ENCODE data around the gene WDR41. TPM values are rescaled to one million over a fixed set of nuclear protein-coding genes. Genes with fewer than 3 reads are reported as not detected.

WDR41 gene
- total RNA-seq, 1 experiment from 2014 or later, result 23.3 TPM

DNA sequence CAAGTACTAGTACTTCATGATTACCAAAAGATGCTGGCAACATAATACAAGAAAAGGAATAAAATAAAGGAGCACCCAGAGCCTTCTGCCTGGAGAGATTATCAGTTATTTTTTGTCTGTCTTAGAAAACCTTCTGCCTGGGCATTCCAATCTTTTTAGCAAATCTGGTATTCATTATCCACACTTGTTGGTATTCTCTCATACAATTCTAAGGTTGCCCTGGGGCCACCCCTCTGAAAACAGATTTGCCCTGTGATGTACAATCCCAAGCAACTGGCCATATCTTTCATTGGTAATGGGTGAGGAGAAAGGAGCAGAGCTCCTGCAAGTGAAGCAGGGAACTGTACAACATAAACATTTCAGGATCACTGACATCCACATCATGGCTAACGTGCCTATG lies 47.8 kb downstream of the WDR41 start:
- no peak for DNase-seq (ENCODE audit: low spot score)

DNA sequence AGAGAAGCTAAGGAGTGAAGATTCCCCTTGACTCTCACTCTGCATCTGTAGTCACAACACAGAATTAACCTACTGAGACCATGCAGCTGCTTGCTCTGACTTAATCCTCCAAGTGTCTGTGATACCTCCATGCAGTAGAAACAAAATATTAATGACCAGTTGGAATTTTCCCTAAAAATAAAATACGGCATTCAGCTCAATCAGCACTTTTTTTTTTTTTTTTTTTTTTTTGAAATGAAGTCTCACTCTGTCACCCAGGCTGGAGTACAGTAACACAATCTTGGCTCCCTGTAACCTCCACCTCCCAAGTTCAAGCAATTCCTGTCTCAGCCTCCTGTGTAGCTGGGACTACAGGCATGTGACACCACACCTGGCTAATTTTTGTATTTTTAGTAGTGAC lies 48.4 kb downstream of the WDR41 start:
- no peak for DNase-seq (ENCODE audit: low spot score)

DNA sequence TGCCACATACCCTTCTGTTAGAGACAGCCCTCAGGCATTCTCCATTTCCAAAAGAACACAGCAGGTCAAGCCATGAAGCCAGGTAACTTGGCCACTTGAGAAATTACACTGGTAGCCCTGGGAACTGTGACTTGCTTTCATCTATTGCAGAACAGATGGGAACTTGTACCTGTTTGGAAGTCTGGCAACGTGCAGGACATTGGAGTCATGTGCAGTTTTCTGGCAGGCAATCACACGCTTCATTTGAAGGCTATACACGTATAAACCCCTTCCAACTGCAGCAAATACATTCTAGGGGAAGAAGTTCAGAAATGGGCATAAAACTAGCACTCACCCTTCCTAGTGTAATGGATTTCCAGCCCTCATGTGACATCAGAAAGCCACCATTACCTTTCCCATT lies 54.0 kb downstream of the WDR41 start:
- no peak for DNase-seq (ENCODE audit: low spot score)

DNA sequence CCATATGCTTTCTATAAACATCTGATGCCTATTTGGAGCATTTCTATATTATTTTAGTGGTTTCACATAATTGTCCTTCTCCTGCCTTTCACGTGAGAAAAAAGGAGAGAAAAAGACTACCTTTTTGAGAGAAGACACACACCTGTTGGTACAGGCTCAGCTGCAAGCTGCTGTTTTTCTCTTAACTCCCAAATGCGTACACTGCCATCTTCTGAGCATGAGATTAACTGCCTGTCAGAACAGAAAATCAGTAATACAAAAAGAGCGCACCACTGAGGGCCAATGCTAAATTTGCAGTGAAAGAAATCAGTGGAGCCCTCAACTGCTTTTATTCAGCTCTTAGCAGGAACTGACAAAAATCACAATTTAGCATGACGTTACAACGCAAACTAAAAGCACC lies 54.9 kb downstream of the WDR41 start:
- peak; percentile 7 for DNase-seq (ENCODE audit: low spot score)

DNA sequence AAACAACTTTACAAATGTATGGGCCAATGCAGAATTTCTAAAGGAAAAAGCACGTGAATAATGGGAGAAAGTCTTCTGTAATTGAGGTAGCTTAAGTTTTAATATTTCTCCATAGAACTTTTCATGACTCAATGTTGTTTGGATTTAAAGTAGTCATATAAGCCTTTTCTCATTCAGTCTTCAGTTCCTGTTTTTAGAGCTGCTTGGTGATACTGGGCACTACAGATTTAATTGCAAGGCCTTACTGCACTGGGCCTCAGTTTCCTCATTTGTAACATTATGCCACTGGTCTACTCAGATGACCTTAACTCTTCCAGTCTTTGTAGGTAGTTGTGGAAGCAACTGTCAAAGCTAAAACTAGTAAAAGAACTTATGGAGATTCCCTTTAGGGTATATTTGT lies 60.4 kb downstream of the WDR41 start:
- DNase-seq (ENCODE audit: low spot score), result no peak

DNA sequence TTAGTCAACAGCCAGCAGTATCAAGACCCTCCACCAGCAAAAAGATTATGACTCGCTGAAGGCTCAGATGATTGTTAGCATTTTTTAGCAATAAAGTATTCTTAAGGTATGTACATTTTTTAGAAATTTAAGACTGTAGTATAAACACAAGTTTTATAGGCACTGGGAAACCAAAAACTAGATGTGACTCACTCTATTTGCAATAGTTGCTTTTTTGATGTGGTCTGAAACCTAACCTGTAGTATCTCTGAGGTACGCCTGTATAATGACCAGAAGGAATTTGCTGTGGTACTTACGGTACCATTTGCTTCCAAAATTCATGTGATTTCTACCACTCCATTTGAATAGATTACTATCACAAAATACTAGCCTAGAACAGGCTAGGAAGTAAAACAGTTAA lies 60.8 kb downstream of the WDR41 start:
- DNase-seq (ENCODE audit: low spot score), result no peak

DNA sequence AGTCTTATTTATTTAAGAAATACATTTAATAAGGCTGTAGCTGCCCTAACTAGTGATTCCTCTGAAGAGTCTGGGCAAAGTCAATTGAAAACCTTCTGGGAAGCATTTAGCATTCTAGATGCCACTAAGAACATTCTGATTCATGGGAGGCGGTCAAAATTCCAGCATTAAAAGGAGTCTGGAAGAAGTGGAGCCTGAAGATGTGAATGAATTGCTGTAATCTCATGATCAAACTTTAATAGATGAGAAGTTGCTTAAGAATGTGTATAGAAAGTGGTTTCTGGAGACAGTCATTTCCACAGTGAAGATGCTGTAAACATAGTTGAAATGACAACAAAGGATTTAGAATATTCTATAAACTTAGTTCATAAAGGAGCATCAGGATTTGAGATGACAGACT lies 61.4 kb downstream of the WDR41 start:
- no peak for DNase-seq (ENCODE audit: low spot score)

DNA sequence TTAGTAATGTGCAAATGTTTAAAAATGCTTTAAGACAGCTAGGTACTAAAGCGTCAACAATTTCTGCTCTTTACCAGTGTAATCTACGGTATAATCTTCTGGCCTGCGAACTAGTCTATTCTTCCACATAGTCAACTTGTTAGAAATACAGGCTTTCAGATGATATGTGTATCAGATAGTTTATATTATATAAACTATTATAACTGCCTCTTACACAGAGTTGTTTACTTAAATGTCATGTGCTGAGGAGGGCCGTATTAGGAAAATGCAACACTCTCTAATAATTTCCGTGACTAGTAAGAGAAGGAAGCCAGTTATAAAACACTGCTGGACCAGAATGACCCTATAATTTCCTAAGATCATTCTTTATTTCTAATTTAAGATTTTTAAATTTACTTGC lies 63.6 kb downstream of the WDR41 start:
- DNase-seq (ENCODE audit: low spot score), result no peak

DNA sequence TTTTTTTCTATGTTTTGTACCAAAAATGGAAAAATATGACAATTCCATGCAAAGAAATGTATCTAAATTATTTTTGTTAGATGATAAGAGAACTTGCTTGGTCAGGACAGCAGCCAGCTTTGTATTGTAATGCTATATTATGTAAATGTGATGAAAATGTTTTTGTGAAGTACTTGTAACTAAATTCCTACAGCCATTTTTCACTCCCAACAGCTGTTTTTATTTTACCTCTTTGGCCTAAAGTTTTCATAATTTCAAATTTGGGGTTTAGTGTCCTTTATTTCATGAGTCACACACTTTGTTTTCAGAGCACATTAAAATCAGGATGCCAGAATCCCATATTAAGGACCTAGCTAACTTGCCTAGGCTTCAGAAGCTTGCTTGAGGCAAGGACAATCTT lies 64.1 kb downstream of the WDR41 start:
- DNase-seq (ENCODE audit: low spot score), result no peak

DNA sequence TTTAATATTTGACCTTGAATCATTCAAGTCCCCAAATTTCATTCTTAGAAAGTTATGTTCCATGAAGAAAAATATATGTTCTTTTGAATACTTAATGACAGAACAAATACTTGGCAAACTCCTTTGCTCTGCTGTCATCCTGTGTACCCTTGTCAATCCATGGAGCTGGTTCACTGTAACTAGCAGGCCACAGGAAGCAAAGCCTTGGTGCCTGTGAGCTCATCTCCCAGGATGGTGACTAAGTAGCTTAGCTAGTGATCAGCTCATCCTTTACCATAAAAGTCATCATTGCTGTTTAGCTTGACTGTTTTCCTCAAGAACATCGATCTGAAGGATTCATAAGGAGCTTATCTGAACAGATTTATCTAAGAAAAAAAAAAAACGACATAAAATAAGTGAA lies 65.4 kb downstream of the WDR41 start:
- DNase-seq (ENCODE audit: low spot score), result no peak

DNA sequence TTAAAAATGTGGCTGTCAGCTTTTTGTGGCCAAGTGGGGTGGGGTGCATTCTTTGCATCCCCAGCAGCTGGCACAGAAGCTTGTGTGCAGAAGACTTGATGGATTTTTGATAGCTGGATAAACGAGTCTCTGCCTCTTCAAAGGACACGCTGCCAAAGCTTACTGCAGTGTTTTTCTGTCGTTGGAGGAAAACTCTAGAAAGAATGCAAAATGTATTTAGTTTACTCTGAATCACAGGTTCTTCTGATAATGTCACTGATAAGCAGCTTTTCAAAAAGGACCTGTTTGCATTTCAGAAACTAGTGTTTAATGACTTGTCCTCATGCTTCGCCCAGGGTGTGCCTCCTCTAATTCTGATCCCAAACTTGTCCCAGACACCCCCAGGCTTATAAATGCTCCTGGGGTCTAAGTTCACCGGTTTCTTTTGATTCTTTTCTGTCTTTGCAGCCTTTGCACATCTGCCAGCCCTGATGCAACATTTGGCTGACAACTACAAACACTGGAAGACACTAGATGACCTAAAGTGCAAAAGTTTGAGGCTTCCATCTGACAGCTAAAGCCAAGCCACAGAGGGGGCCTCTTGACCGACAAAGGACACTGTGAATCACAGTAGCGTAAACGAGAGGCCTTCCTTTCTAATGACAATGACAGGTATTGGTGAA lies 66.0 kb downstream of the WDR41 start:
- peak; percentile 5 for DNase-seq (ENCODE audit: low spot score)

DNA sequence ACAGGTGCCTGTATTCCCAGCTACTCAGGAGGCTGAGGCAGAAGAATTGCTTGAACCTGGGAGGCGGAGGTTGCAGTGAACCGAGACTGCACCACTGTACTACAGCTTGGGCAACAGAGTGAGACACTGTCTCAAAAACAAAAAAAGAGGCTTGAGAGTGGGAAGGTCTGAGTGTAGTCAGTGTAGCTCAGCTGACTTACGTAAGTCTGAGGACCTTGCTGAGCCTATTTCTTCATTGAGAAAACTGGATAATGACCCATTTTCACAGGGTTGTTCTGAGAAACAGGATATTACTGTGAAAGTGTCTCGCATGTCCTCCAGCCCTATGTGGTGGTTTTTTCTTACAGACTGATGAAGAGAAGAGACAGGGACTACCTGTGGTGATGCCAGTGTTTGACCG lies 66.7 kb downstream of the WDR41 start:
- DNase-seq (ENCODE audit: low spot score), result no peak

DNA sequence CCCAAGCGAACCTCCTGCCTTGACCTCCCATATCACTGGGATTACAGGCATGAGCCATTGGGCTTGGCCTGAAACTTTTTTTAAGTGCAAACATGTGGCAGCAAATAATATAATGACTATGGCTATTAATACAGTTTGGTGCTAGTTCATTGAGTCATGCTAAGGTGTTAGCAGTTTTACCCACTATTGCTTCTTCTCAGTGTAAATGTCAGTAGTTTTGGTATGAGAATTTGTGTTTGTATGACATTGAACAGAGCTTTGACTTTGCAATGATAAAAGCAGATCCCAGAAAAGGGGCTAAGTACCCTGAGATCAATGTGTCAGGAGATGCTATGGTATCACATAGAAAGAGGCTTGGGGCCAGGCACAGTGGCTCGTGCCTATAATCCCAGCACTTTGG lies 67.2 kb downstream of the WDR41 start:
- DNase-seq (ENCODE audit: low spot score), result no peak

DNA sequence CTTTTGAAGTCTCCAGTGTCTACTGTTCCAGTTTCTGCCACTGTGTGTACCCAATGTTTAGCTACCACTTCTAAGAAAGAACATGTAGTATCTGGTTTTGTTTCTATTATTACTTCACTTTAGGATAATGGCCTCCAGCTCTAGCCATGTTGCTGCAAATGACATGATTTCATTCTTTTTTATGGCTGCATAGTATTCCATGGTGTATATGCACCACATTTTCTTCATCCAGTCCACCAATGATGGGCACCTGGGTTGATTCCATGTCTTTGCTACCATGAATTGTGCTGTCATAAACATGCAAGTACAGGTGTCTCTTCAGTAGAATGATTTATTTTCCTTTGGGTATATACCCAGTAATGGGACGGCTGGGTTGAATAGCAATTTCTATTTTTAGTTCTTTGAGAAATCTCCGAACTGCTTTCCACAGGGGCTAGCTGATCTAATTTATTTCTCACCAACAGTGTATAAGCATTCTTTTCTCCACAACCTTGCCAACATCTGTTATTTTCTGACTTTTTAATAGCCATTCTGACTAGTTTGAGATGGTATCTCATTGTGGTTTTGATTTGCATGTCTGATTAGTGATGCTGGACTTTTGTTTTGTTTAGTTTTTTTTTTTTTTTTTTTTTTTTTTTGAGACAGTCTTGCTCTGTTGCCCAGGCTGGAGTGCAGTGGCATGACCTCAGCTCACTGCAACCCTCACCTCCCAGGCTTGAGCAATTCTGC lies 68.9 kb downstream of the WDR41 start:
- DNase-seq (ENCODE audit: low spot score), result no peak

DNA sequence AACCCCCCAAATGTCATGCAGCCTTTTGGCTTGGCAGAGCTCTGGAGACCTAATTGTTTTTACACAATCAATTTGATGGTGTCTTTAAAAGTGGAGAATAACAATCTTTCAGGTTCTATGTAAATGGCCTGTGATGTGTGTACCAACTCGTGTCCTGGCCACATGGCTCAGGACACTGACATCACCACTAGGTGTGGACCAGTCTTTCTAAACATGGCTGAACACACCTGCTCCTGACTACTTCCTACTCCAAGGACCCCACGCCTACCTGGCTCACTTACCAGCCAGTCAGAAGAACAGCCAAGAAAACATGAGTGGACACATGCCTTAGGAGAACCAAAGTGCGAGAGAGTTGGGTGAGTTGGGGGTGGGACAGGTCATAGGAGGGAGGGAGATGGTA lies 71.2 kb downstream of the WDR41 start:
- no peak for DNase-seq (ENCODE audit: low spot score)

DNA sequence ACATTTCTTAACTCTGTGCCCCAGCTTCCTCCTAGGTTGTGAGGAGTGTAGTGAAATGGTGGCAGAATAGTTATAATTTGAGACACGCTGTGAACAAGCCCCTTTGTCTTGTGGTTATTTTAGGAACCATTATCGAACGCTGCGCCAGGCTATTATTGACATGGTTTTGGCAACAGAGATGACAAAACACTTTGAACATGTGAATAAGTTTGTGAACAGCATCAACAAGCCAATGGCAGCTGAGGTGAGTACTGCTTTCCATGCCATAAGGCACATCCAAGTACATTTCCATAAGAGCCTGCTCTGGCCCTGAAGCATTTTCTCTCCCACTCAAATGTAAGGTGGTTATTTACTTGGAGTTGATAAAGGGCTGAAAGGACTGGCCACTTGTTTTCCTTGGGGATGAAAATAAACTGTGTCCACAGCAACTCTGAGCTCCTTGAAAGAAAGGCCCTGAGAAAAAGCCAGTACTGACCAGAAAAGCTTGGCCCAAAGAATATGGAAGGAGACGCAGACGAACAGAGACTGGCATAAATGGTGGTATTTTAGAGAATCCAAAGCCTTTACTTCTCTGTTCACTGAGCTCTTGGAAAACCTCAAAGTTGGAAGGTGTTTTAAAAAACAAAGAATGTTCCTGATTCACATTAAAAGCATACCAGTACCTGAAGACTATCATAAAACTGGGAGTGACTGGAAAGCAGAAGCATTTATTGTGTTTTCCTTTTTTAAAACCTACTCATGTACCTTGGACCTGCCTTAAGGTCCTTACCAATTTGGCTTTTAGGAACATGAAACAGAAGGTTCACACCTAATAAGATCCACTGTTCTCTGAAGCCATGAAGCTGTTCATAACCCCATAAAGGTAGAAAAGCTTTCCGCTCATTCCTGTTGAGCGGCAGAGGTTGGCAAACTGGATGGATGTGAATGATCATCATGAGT lies 72.2 kb downstream of the WDR41 start:
- DNase-seq (ENCODE audit: low spot score), result no peak

DNA sequence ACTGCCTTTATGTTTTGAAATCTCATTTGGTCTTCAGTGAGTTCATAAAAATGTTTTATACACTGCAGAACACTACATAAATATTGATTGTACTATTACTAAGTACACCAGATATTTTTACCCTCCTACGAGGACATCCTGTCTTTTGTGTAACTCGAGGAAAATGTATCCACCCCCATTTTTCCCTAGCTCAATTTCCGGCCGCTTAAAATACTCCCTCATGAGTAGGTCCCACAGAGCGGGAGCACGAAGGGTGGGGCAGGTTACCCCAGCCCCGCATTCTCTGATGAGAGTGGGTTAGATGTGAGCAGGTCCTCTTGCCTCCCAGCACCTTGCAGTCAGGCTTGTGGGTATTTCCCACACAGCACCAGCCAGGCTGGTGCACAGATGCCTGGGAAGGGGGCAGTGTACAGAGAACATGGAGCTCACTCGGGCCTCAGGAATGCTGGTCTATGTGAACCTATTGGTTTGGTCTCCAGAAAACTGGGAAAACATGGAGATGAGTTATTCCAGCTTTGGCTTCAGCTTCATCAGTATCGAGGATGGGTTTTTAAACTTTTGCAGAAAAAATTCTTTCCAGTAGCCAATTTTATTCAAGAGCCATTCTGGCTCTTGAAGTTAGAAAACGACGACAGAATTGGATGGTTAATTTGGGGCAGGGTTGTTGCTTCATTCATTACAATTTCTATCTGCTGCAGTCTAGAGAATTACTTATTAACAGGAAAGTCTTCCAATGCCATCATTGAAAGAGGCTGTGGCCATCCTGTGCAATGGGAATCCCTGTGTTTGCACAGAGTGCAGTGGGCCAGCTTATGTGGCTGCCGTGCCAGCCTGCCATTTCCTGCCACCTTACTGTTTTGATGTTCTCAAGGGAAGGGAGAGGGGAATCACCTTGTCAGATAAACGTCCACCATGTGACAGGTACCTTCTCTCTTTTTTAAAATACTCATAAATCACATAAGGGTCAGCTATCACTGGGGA lies 73.2 kb downstream of the WDR41 start:
- DNase-seq (ENCODE audit: low spot score), result no peak

DNA sequence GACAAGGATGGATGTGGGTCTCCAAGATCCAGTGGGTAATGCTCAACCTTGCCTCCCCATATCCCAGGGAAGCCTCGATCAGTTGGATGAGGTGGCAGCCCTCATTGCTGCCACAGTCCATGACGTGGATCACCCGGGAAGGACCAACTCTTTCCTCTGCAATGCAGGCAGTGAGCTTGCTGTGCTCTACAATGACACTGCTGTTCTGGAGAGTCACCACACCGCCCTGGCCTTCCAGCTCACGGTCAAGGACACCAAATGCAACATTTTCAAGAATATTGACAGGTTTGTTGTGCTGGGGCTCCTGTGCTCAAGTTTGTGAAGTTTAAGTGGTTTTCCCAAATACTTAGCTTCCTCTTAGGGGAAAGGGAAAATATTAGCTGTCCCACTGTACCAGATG lies 74.0 kb downstream of the WDR41 start:
- DNase-seq (ENCODE audit: low spot score), result no peak

DNA sequence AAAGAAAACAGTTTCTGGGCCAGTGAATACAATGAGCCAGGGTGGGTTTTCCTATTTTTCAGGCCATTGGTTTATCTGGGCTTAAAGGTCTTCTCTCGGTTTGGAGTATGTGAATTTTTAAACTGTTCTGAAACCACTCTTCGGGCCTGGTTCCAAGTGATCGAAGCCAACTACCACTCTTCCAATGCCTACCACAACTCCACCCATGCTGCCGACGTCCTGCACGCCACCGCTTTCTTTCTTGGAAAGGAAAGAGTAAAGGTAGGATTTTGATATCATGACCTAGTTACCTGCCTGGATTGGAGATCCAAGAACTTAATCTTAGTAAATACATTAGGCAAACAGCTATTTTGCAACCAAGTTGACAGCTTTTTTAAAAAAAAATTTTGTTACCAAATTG lies 79.1 kb downstream of the WDR41 start:
- DNase-seq (ENCODE audit: low spot score), result no peak

DNA sequence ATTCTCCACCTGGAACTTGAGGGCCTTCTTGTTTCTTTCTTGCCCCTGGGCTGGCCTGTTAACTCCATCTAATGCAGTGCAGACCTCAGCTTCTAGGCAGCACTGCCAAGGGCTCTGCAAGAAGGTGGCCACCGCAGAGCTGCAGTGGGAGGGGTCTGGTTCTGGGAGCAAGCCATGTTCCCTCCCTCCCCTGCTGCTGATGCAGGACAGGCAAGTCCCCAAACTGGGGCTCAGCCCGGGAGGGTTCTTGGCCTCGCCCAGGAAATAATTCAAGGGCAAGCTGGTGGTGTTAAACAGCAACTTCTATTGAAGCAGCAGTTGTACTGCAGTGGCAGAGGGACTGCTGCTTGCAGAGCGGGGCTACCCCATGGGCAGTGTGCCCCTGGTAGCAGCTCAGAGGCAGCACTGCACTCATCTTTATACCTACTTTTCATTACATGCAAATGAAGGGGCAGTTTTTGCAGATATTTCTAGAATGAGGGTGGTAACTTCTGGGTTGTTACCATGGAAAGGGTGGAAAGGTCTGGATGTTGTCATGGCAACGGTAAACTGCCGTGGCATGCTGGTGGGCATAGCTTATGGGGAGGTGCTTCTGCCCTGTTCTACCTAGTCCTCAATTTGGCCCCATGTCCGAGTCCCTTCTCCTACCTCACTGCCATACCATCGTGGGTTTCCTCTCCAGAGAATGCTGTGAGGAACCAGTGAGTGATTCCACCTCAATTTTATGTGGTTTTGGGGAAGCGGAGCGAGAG lies 82.1 kb downstream of the WDR41 start:
- DNase-seq (ENCODE audit: low spot score), result no peak

DNA sequence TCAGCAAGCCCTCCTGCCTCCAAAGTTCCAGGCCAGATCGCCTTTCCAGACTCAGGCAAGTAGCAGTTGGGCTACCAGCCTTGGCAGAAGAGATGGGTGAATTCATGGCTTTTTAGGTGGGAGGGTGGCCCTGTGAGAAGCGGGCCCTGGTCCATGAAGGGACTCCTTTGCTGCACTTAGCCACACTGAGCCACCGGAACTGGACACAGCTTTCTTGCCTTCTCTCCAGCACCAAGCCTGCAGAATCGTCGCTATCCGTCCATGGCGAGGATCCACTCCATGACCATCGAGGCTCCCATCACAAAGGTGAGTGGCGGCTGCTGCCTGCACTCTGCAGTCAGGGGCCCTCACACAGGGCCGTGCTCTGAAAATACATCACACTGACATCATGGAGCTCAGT lies 85.0 kb downstream of the WDR41 start:
- no peak for DNase-seq (ENCODE audit: low spot score)

Data from HT-29 (cell line).